Heart left ventricle (tissue), 16 donors: ENCODE results near the gene DSC3. TPM values are rescaled to one million over a fixed set of nuclear protein-coding genes. Genes with fewer than 3 reads are reported as not detected.
"Not testable (repeated sequence)": the region's sequence is repeated elsewhere in the genome, so short reads cannot be mapped to it uniquely, and the experiment has no call there.

Experiments used
- ATAC-seq, 4 donors: fragments of 200-7000 bp; cut with Tn5 transposase; one replicate each; pipeline ENCODE4 v1.9.1; 2020 to 2022; ENCODE audit warnings: moderate library complexity in 4 of 4, mild to moderate bottlenecking in 3 of 4, moderate number of reproducible peaks in 1 of 4
- DNase-seq, 5 donors: peaks; one replicate each; pipeline ENCODE4 v3.0.0-alpha.2; 2020
- H3K27ac ChIP-seq, 12 donors: fragments of 200-600 bp; sonication (generic) in 4 of 12; one replicate each; pipeline versions ENCODE4 v1.5.0 to v1.8.0; 2016 to 2022; ENCODE audit warnings: mild to moderate bottlenecking in 2 of 12
- H3K27me3 ChIP-seq, 9 donors: fragments of 200-600 bp; sonication (generic) in 2 of 9; one replicate each; pipeline versions ENCODE4 v1.5.1 to v1.8.0; 2016 to 2022; ENCODE audit warnings: mild to moderate bottlenecking in 3 of 9
- H3K36me3 ChIP-seq, 9 donors: fragments of 200-600 bp; sonication (generic) in 2 of 9; one replicate each; pipeline versions ENCODE4 v1.5.0 to v1.8.0; 2018 to 2022; ENCODE audit warnings: mild to moderate bottlenecking in 2 of 9
- H3K4me1 ChIP-seq, 12 donors: fragments of 200-600 bp; sonication (generic) in 4 of 12; one replicate each; pipeline versions ENCODE4 v1.5.0 to v1.8.0; 2016 to 2022; ENCODE audit warnings: mild to moderate bottlenecking in 3 of 12
- H3K4me3 ChIP-seq, 12 donors: fragments of 200-600 bp; sonication (generic) in 4 of 12; one replicate each; pipeline versions ENCODE4 v1.5.0 to v1.8.0; 2017 to 2022; ENCODE audit warnings: mild to moderate bottlenecking in 9 of 12, moderate library complexity in 4 of 12
- H3K9me3 ChIP-seq, 12 donors: fragments of 200-600 bp; sonication (generic) in 4 of 12; one replicate each; pipeline versions ENCODE4 v1.5.0 to v1.8.0; 2016 to 2022; ENCODE audit warnings: mild to moderate bottlenecking in 1 of 12
- POLR2A ChIP-seq, 2 donors: fragments of 450-650 bp; IDR thresholded peaks; one replicate each; pipeline ENCODE4 v1.6.1; 2017; ENCODE audit warnings: antibody characterized with exemption in 2 of 2, mild to moderate bottlenecking in 2 of 2, moderate library complexity in 2 of 2
- WGBS, 4 donors: extraction: QIAGEN DNeasy Blood & Tissue Kit in 2 of 4; methylation state at CpG; one replicate each; pipeline versions ENCODE4 v1.1.5 to v1.1.7; 2013 to 2018; 5-methylcytosine and 5-hydroxymethylcytosine counted together
- intact Hi-C, 10 donors: fragments of 100-400 bp; cut with DNase I; formaldehyde crosslinking; loops; one replicate each; pipeline versions ENCODE4 v1.11.1 to v1.14.2; 2022
- polyA plus RNA-seq, 2 donors: library from polyadenylated mRNA; stranded (reverse); fragments of 200-250 nt; gene quantifications; one replicate each; pipeline ENCODE4 v1.2.3, GENCODE V29; 2013
- total RNA-seq, 9 donors: library from RNA; depleted of rRNA in 2 of 9; stranded (reverse); fragments of >200 nt in 2 of 9; fragmentation: NEBNext Ultra II Directional in 3 of 9; extraction: Animal tissue kit (Norgen Biotek cat#: 25700) in 3 of 9; gene quantifications; one replicate each; pipeline versions ENCODE4 v1.1.0 to v1.2.4, GENCODE V29; 2016 to 2023
- TF ChIP-seq, protein P1 (sequence below), 12 donors: fragments of 200-600 bp; sonication (generic) in 4 of 12; IDR thresholded peaks; one replicate each; pipeline versions ENCODE4 v1.5.0 to v1.8.0; 2018 to 2022; ENCODE audit warnings: antibody characterized with exemption in 12 of 12, mild to moderate bottlenecking in 5 of 12
- donor health status: ischemic (EF 13 %, LVEDD 7.1; RV severe dilation, severe dysfunction).
- donor health status: healthy with polysubstance abuse.
- donor health status: DM: no; HTN: yes; CAD: no.
- donor health status: DM: no; HTN: no; CAD: no.
- donor health status: ischemic (EF 25% LVEDD 6.9; RV normal size, moderate dysfunction).
- donor health status: ischemic (EF 25% LVEDD 5.7; RV mildly dilated, moderate dysfunction).
- donor health status: healthy.
- donor health status: DM: yes; HTN: yes; CAD: no.
- donor health status: ischemic (EF 35%, LVEDD 5.7; RV mildly dilated, moderate dysfunction).
- donor health status: nonischemic (EF 11% LVEDD 7.7; RV severe dilation, severe dysfunction).
- donor health status: DM: yes; HTN: yes; CAD: no.
- donor health status: PGD.
- donor health status: ischemic (EF 29% LVEDD 5.4; RV normal size, mild dysfunction).
- donor health status: nonischemic (EF 23%, LVEDD 6.1; RV moderate dilation, normal function).

DSC3 gene
- total and polyA plus RNA-seq, 11 donors = 0.04 to 10.9 (median 0.13) TPM; not detected in 2

DNA sequence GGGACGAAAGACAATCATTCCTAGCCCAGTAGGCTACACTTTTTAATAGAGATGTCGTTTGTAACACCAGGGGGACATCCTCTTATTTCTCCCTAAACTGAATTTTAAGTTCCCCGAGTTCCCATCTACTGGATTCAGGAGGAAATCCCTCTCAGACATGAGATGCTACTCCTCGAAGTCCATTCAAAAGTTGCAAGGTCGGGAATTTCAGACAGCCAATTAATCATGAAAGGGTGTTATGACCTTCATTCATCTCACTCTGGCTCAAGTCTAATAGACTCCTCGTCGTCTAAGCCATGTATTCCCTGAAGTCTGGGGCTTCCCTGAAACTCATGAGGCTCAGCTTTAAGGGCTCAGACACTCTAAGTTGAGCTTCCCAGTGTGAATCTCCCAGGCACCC, 1.2 kb upstream of the DSC3 start:
- 79 to 87% (median 82%) methylated on average over 7 of the region's 7 CpGs for WGBS, 4 donors
- Histone ChIP-seq H3K9me3 (no peaks in the 10 kb centered on the region), H3K27ac (no peak overlapping the region), H3K27me3 (peaks cover 15 to 68% (median 51%) of the 10 kb centered on the region in 9 donors), H3K4me3 (no peak overlapping the region), H3K36me3 (no peaks in the 10 kb centered on the region), H3K4me1 (peaks cover 0 to 24% (median 6%) of the 10 kb centered on the region in 12 donors)
- ATAC-seq (no peak), DNase-seq (no peak)
- TF ChIP-seq POLR2A (IDR thresholded peaks at IDR 0.05) = no peak
- TF ChIP-seq, protein P1, sequence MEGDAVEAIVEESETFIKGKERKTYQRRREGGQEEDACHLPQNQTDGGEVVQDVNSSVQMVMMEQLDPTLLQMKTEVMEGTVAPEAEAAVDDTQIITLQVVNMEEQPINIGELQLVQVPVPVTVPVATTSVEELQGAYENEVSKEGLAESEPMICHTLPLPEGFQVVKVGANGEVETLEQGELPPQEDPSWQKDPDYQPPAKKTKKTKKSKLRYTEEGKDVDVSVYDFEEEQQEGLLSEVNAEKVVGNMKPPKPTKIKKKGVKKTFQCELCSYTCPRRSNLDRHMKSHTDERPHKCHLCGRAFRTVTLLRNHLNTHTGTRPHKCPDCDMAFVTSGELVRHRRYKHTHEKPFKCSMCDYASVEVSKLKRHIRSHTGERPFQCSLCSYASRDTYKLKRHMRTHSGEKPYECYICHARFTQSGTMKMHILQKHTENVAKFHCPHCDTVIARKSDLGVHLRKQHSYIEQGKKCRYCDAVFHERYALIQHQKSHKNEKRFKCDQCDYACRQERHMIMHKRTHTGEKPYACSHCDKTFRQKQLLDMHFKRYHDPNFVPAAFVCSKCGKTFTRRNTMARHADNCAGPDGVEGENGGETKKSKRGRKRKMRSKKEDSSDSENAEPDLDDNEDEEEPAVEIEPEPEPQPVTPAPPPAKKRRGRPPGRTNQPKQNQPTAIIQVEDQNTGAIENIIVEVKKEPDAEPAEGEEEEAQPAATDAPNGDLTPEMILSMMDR (IDR thresholded peaks at IDR 0.05) = no peak
- intact Hi-C loops = loop anchor here in 1 of 10 donors (10.0 kb wide), 1 partner anchor 51 kb away; no protein-coding TSS in a partner anchor

DNA sequence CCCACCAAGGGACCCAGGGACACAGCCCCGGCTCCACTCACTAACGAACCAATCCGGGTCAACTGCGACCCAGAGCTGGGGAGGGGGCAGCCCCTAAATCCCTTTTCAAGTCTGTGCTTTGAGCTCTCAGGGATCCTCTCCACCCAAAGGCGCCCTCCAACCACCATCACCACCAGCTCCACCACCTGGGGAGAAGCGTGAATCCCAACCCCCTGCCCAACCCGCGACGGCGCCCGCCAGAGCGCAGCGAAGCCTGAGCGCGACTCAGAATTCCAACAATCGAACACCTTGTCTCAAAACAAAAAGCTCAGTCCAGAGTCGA, 497 bp downstream of the DSC3 start:
- H3K27me3 ChIP-seq = peaks cover 15 to 80% (median 51%) of the 10 kb centered on the region in 9 donors
- intact Hi-C loops = loop anchor here in 1 of 10 donors (10.0 kb wide), 1 partner anchor 53 kb away; no protein-coding TSS in a partner anchor
- TF ChIP-seq POLR2A (IDR thresholded peaks at IDR 0.05) = no peak
- H3K4me3 ChIP-seq = peak overlapping the region in 10 of 12 donors; percentile 17 to 44 (median 39)
- ATAC-seq (peak in 2 of 4 donors; percentile 13 to 26), DNase-seq (no peak)
- H3K4me1 ChIP-seq = peaks cover 0 to 24% (median 6%) of the 10 kb centered on the region in 12 donors
- 0 to 5% (median 1%) methylated on average over 3 to 17 of the region's 17 CpGs for WGBS, 4 donors
- no peaks in the 10 kb centered on the region for H3K9me3 ChIP-seq
- H3K36me3 ChIP-seq = no peaks in the 10 kb centered on the region
- H3K27ac ChIP-seq = no peak overlapping the region

DNA sequence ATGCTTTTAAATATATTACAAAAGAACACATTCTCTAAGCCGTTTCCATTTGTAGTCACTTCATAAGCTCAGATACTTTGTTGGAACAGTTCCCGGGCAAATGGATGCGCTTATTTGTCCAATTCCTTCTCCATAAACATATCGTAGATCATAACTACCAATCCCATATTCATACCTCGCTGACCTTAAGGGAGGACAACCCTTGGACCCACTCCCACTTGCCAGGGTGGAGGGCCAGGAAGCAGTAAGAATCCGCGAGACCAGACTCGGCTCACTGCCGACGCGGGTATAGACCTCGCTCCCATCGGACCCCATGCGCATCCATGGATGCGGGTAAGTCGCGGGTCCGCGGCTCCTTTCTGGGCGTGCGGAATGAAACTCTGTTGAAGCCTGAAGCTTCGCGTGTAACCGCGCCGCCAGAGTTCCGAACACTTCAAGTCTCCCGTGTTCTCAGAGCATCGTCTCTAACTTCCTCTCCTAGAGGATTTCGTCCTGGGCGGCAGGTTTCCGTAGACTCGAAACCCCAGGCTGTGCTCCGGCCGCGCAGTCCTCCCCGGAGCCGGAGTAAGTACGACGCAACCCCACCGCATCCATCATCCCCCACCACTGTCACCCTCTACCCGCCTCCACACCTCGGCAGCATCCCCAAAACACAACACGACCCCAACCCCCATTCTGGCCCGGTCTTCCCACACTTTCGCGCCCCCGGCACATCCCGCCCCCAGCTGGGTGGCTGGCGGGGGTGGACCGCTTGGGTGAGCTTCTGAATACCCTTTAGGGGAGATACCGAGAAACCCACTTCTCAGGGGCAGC, 1.1 kb downstream of the DSC3 start:
- Histone ChIP-seq H3K4me3 (peak overlapping the region in 9 of 12 donors; percentile 21 to 44 (median 39)), H3K36me3 (no peaks in the 10 kb centered on the region), H3K27ac (no peak overlapping the region), H3K4me1 (peaks cover 0 to 24% (median 6%) of the 10 kb centered on the region in 12 donors), H3K9me3 (no peaks in the 10 kb centered on the region), H3K27me3 (peaks cover 15 to 80% (median 54%) of the 10 kb centered on the region in 9 donors)
- DNase-seq (no peak), ATAC-seq (peak in 2 of 4 donors; percentile 27 to 30)
- TF ChIP-seq, protein P1 (IDR thresholded peaks at IDR 0.05) = no peak
- TF ChIP-seq POLR2A (IDR thresholded peaks at IDR 0.05) = no peak
- WGBS, 4 donors = 2 to 3% (median 2%) methylated on average over 50 to 52 of the region's 52 CpGs
- intact Hi-C loops = loop anchor here in 1 of 10 donors (10.0 kb wide), 1 partner anchor 53 kb away; no protein-coding TSS in a partner anchor

DNA sequence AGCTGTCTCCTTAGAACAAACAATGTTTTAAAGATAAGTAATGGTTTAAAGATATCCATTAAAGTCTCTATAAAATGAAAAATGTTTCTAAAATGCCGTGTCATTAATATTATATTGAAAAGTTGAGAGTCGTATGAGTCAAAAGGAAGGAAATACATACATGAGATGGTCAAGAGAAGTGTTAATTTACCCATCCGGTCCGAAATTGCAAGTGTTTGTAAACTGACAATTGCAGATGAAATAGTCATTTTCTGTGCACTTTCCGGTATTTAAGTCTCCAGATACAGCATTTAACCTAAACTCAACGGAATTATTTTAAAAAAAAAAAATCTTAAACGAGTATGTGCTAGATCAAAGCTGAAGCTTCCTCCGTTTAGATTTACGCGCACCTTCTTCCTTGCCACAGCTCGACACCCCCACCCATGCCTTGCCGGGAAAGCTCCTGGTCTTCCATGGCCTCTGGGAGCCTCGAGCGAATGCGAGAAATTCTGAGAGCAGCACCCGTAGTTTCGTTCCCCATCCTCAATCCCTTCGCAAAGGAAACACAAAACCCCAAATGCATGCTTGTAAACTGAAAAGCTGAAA, 1.8 kb downstream of the DSC3 start:
- Histone ChIP-seq H3K27me3 (peaks cover 15 to 80% (median 54%) of the 10 kb centered on the region in 9 donors), H3K27ac (no peak overlapping the region)
- no peak for ATAC-seq

DNA sequence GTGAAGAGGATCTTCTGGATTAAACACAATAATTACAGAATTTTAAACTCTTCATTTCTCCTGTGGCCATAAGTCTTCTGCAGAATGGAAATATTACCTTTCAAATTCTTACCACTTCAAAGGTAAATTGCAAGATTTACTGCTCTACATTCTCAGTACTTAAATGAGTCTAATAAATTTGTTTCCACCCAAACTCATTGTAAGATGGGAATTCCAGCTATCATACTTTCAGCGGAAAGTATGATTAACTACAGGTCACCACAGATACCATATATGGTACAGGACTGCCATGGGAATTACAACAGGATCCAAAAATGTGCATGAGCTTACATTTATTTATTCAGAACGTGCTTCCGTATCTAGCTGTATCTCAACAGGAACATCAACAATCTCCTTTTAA, 3.1 kb downstream of the DSC3 start:
- DNase-seq = no peak
- intact Hi-C loops = no loop called here
- Histone ChIP-seq H3K27ac (no peak overlapping the region), H3K4me1 (peaks cover 0 to 24% (median 6%) of the 10 kb centered on the region in 12 donors), H3K27me3 (peaks cover 14 to 76% (median 54%) of the 10 kb centered on the region in 9 donors), H3K9me3 (no peaks in the 10 kb centered on the region), H3K4me3 (no peak overlapping the region), H3K36me3 (no peaks in the 10 kb centered on the region)
- TF ChIP-seq, protein P1 (IDR thresholded peaks at IDR 0.05) = no peak
- no peak for TF ChIP-seq POLR2A (IDR thresholded peaks at IDR 0.05)
- no peak for ATAC-seq
- 60 to 69% (median 64%) methylated on average over 3 of the region's 3 CpGs for WGBS, 4 donors

More for the DNA sequence above, 1.8 kb downstream of the DSC3 start:
- Histone ChIP-seq H3K9me3 (no peaks in the 10 kb centered on the region), H3K4me3 (peak overlapping the region in 6 of 12 donors; percentile 23 to 44 (median 34)), H3K36me3 (no peaks in the 10 kb centered on the region), H3K4me1 (peaks cover 0 to 24% (median 6%) of the 10 kb centered on the region in 12 donors)
- DNase-seq = no peak
- no peak for TF ChIP-seq POLR2A (IDR thresholded peaks at IDR 0.05)
- 11 to 18% (median 14%) methylated on average over 18 of the region's 18 CpGs for WGBS, 4 donors
- intact Hi-C loops = loop anchor here in 1 of 10 donors (10.0 kb wide), 1 partner anchor 54 kb away; no protein-coding TSS in a partner anchor

DNA sequence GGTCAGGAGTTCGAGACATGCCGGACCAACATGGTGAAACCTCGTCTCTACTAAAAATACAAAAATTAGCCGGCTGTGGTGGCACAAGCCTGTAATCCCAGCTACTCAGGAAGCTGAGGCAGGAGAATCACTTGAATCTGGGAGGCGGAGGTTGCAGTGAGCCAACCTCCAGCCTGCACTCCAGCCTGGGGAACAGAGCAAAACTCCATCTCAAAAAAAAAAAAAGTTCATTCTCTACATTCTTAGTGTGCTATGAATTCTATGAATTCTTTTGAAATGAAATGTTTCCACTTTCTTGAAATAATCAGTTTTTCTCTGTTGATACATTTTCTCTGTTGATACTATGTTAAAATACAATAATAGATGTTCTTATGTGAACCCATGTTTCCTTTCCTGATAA, 4.9 kb downstream of the DSC3 start:
- H3K9me3 ChIP-seq, H3K27ac ChIP-seq, DNase-seq, H3K36me3 ChIP-seq, ATAC-seq, H3K4me3 ChIP-seq, intact Hi-C loops: not testable (repeated sequence)
- 80 to 88% (median 87%) methylated on average over 5 of the region's 5 CpGs for WGBS, 4 donors
- Histone ChIP-seq H3K4me1 (peaks cover 0 to 20% (median 6%) of the 10 kb centered on the region in 12 donors), H3K27me3 (peaks cover 8 to 58% (median 51%) of the 10 kb centered on the region in 9 donors)
